Measurements from ENCODE around the gene CCDC85C.

Gene CCDC85C

DNA sequence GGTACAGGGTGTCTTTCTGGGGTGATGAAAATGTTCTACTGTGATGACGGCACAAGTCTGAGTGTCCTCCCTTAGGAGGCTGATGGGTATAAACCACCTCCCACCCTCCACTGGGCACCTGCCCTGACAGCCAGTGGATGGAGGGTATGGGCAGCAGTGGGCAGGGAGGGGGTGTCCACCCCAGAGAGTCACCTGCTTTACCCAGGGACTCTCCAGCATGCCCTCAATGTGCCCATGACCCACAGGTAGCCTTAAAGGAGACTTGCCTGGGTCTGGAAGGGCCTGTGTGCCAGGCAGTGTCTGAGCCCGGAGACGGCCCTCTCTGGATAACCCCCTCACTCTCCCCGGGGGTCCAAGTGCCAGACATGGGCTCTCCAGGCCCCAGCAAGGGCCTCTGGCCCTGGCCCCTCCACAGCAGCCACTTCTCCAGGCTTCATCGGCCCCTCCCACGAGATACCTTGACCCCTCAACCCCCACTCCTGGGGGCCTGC, 84.0 kb downstream of the CCDC85C start:
- DNase-seq = no peak

DNA sequence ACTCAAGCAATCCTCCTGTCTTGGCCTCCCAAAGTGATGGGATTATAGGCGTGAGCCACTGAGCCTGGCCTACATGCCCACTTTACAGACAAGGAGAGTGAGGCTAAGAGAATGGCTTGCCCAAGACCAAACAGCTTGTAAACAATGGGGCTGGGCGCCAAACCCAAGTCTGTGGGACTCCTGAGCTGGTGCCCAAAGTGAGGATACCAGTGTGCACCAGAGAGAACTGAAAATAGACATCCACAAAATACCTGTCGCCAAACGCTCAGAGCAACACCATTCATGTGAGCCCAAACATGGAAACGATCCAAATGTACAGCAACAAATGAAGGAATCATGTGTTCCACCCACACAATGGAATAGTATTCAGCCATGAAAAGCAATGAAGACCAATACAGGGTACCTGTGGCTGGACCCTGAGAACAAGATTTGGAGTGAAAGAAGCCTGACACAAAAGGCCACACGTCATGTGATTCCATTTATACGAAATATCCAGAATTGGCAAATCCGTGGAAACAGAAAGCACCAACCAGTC, 84.6 kb downstream of the CCDC85C start:
- no peak for DNase-seq

DNA sequence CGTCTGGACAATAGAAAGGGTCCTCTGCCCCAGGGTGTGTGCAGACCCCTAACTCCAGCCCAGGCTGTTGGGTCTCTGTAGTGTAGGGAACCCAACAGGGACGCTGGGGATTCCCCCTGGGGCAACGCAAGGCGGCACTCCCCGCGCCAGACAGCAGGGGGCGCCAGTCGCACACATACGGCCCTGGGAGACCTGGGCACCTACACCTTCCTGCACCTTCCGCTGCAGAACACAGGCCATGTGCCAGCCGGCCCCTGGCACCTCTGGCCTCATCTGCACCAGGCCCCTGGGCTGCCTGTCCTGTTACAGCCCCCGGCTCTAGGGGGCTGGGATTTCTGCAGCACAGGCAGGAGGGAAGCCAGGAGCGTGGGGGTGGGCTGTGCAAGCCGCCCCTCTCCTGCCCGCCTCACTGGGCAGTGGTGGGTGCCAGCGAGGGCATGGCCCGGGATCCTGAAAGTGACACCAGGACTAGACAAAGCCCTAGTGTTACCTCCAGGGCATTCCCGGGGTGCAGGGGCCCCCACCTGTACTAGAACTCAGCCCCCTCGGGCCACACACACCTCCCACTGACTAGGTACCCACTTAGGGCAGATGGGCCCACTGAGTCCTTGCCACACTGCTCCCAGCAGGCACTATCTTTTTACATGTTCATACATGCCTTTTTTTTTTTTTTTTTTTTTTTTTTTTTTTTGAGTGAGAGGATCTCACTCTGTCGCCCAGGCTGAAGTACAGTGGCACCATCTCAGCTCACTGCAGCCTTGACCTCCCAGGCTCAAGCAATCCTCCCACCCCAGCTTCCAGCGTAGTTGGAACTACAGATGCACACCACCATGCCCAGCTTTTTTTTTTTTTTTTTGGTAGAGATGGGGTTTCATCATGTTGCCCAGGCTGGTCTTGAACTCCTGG, 85.3 kb downstream of the CCDC85C start:
- DNase-seq = peak; percentile 16

DNA sequence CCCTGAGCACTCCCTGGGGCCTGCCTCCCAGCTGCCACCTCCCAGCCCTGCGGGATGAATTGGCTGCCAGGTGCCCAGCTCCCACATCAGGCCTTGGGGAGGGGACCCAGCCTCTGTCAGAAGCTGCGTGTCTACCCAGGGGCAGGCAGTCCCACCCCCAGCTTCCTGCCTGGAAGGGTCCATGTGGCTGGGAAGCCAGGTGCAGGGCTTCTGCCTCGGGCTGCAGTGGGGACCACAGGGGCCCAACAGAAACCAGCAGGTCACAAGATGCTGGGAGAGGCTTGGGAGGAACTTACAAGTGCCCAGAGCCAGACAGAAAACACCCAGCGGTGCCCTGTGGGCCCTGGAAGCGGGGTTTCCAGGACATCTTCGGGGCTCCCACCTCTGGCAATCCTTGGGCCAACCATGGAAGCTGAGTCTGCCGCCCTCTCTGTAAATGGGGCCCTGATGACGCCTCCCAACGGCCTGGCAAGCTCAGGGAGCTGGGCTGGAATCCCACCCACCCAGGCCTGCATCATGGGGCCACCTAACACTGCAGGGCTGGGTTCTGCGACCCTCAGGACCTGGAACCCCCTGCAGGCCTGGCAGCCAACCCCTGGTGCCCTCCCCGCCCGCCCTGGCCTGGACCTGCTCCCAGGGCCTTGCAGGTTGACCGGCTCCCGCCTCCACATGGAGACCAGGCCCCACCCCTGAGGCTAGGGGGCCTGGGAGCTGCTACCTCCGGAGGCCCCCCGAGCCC, 86.2 kb downstream of the CCDC85C start:
- DNase-seq = no peak

DNA sequence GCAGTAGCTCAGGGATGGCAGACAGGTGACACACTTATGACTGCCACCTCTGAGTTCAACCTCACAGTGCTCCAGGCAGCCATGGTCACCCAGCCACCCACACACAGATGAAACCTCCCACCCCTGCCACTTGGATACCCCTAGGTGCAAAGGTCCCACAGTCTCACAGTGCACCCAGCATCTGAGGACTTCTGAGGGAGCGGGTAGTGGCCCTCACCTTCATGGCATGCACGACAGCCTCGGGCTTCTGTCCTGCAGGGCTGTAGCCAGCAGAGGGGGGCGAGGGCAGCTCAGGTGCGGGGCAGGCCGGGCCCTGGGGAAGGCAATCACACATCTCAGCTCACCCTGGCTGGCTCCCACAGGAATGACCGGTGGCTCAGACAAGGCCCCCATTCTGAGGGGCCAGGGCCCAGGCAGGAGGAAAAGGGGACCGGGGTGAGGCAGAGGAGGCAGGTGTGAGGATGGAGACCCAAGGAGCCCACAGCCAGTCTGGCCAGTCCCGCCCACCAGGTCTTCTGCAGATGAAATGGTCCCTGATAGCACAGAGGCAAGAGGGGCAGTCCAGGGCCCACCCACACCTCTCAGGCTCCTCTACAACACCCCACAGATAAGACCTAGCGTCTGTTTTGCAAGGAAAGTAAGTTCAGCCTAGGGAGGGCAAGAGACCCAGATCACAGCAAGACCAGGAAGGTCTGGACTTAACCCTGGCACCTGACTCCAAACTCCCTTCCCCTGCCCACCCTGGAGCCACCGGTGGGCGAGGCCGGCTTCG, 87.0 kb downstream of the CCDC85C start:
- DNase-seq = no peak

DNA sequence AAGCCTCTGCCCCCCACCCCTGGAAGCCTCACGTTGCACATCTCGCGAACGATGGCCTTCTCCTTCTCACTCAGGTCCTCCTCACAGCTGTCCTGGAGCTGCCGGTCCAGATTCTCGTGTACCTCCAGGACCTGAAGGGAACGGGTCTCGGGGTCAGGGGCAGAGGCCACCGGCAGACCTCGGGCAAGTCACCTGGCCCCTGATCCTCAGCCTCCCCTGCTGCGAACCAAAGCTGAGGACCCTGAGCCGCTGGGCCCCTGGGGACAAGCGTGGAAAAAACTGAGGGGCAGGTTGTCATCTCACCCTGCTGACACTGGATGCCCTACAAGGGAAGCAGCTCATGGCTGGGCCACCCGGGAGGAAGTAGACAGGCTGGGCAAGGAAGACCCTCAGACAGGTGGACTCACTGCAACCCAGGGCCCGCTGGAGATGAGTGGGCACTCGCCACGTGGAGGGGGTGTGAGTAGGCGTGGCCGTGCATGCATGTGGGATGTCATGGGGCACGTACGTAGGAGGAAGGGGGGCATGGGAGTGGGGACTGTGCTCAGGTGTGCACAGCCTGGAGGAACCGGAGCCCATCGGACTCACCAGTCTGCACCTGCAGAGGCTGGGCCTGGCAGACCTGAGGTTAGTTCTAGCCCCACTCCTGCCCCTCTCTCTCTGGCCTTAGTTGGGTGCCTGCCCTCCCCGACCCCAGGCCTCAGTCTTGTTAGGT, 87.7 kb downstream of the CCDC85C start:
- no peak for DNase-seq

DNA sequence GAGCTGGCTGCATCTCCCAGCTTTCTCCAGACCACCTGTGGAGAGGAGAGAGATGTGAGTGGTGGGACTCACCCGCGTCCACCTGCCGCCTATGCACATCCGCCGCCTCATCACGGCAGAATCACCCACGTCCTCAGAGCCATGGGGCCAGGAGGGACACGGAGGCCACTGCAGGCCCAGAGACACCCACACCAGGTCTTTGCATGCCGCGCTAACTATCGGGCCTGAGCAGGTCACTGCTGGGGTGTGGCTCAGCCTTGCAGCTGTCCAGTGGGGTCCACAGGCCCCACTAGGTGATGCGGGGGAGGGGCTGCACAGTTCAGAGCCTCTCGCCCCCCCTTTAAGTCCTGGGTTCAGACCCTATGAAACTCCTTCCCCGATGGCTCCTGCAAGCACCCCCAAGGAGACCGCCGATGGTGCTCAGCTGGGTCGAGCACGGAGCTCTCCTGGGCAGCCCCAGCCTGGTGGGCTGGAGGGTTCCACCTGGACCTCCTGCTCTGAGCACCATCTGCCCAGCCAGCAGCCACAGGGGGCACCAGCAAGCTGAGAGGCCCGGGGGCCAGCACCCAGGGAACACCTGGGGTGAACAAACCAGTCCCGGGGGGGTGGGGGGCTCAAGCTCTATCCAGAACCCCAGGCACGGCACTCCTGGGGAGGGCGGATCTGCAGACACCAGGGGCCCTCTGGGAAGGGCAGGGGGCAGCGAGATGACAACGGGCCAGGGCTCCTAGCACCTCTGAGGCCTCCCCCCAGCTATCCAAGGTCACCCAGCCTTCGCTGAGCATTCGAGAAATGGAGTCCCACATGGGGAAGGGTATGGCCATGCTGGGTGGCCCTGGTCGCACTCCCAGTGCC, 88.5 kb downstream of the CCDC85C start:
- no peak for DNase-seq

DNA sequence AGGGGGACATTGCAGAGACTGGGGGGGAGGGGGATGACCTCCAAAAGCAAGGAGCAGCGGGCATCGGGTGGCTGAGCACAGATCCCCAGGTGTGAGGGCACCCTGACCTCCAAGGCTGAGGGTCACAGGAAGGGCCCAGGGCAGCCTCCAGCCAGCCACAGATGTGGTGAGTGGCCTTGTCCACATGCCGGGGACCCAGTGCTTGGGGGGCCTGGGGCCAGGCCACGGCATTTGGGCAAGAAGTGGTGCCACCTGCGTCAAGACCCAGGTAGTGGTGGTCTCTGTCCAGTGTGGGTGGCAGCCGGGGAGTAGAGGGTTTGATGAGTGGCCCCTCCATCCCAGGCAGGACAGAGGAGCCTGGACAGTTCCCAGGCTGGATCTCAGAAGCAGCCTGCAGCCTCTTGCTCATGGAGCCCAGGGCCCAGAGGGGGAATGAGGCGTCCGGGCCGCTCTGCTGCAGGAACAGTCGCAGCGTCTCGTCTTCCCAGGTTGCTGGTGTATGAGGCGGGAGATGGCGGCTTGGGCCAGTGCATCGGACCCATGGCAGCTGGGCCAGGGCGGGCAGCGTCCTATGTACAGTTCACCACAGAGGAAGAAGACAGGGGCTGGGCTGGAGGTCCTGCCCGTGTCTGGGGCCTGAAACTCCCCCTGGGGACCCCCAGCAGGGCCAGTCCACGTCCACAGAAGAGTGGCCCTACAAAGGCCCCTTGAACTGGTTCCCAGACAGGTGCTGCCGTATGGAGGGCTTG, 89.3 kb downstream of the CCDC85C start:
- no peak for DNase-seq

DNA sequence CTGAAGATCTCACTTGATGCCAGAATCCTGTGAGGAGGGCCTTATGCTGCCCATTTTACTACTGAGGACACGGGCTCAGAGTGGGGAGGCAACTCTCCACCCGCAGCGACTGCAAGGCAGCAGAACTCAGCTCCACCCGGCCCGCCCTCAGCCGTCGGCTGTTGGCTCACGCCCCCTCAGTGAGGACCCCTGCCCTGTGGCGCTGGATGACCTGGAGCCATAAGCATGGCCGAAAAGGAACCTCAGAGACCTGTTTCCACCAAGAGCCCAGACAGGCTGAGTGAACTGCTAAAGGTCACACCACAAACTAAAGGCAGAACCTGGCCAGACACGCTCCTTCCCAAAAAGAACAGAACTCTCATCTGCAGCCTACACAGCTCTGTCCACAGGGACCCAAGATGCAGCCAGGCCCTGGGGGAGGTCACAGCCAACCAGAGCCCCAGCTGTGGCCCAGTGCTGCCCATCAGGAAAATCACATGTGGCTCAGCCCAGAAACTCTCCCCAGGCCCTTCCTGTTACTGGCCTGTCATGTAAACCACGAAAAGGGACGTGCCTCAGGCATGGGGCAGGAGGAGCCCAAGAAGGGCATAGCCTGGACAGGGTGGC, 90.0 kb downstream of the CCDC85C start:
- DNase-seq = no peak

DNA sequence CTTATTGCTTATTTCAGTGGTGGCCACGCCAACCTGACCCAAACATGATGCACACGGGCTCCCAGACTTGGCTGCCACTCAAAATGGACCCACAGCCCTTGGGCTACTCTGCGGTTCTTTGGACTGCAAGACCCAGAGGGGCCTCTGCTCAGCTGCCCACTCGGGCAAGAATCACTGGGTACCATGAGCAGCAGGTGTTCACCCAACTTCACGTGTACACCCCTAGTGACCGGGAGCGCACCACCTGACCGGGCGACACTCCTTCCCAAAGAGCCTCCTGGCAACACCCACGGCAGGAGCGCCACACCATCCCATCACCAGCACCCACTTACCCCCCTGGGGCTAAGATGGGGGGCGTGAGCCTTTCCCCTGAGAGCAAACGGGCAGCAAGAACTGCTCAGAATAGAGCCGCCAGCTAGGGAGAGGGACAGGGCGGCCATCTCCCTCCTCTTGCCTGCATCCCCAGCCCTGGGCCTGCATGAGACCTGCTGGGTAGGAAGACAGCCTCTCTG, 90.8 kb downstream of the CCDC85C start:
- no peak for DNase-seq

DNA sequence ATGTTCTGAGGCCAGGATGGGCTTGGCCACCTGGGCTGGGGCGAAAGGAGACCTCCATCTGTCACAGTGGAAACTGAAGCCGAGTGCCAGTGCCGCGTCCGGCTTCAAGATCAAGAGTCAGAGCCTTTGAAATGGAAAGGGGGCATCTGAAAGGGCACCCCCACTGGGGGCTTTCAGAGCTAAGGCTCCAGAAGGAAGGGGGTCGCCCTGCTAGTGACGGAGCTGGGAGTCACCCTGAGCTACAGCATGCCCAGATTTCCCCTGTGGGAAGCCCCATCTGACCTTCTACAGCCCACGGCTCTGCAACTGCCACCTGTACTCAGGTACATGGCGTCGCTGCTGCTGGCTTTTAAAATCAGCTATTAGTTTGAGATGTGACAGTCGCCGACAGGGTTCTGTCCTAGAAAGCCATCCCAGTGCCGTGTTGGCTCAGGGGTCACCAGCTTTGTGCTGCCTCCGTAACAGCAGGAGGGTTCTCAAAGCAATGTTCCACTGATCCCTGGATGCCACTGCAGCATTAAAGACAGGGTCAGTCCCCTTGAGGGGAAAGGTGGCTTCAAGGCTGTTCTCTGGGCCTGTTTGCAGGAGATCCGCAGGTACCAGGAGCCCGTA, 91.3 kb downstream of the CCDC85C start:
- no peak for DNase-seq

DNA sequence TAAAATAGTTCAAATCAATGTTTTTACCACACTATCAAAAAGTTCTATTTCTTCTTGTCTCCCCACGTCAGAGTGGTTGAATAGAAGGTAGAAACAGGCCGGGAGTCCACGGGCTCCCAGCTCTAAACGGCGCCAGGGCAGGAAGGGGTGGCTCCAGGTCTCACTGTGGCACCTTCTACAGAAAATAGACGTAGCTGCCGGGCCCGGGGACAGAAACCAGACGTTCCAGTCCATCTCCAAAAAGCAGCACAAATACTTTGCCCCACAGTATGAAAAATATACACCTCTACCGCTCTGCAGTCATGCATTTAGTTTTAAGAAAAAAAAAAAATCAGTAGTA, 91.9 kb downstream of the CCDC85C start:
- no peak for DNase-seq

DNA sequence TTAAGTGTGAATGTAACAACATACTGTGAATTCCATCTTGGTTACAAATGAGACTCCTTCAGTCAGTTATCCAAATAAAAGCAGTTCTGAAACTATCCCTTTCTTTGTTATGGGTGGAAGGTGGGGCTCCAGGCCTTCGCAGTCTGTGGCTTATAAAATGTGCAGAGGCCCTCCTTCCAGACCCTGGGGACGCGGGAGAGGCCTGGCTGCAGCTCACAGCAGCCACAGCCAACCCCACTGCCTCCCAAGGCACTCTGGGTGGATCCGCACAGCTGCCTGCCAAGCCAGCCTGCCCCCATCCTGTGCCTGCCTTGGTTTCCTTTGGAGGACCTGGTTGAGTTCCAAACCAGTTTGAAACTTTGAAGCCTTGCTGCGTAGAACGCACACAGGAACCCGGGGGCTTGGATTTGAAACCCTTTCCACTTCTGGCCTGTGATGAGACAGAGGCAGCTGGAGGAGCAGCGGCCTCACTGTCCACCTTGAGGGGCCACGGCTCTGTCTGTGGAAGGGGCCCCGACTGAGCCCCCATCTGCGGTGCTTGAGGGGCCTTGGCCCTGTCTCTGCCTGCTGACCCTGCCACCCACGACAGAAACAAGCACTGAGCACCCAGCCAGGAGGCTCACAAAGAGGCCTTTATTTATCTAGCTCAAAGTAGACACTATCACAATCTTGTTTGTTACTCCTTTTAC, 92.4 kb downstream of the CCDC85C start:
- DNase-seq = no peak

DNA sequence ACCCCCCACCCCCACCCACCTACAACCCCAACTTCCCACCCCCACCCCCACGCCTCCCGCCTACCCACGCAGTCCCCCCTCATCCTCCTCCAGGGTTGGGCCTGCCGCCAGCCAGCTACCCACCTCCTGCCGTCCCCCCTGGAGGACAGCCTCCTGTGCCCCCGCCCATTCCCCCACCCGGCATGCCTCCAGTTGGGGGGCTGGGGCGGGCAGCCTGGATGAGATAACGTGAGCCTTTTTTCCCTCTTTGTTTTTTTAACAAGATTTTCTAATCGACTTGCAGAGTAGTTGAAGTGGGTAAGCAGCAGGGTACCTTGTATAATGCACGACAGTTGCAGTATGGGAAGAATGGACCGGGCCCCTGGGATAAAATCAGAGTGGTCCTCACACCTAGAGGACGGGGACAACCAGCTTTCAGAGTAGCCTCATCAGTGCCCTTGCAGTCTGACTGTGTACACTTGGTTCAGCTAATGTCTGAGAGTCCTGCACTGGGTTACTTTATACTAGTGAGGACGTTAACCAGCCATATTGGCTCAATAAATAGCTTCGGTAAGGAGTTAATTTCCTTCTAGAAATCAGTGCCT, 93.4 kb downstream of the CCDC85C start:
- no peak for DNase-seq

DNA sequence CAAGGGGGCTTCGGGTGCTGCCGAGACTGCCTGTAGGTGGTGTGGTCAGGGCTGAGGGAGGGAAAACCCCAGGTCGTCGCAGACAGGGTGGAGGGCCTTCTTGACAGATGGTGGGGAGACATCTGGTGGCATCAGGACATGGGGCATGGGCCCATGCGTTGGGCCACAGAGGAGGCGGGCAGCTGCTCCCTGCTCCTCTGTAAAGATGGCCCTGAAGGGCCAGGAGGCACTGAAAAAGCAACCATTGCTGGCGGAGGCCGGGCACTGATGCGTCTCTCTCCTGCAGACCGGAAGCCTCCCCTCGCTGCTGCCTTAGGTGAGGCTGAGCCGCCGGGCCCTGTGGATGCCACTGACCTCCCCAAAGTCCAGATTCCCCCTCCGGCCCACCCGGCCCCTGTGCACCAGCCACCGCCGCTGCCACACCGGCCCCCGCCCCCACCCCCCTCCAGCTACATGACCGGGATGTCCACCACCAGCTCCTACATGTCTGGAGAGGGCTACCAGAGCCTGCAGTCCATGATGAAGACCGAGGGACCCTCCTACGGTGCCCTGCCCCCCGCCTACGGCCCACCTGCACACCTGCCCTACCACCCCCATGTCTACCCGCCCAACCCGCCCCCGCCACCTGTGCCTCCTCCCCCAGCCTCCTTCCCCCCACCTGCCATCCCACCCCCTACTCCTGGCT, 94.0 kb downstream of the CCDC85C start:
- no peak for DNase-seq

DNA sequence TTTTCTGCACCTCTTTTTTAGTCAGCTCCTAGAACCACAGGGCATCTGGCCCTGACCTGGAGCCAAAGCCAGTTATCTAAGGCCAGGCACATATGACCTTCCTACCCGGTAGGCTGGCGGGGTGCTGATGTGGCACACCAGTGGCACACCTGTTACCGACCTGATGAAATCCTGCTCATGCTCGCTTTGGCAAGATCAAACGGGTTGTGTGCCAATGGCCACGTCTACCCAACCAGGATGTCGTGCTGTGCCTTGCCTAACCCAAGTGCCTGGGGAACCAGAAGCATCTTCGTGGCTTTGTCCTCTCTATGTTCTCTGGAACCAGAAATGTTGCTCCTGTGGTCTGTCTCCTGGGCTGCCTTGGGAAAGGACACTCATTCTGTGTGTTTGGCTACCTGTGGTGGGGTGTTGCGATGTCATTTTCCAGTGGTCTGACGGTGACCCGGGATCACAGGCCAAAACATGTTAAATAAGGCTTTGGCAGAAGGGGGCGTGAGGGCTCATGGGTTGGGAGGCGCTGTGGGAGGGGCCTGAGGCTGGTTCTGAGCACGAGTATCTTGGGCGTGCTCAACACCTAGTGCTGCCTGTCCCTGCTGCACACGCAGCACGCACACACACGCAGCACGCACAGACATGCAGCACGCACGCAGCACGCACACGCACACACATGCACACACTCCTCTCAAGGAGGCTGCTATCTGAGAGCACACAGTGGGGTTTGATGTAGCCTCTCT, 94.9 kb downstream of the CCDC85C start:
- DNase-seq = no peak

Measured in GOT3 (cell line).